HepG2 (cell line): ENCODE measurements around the gene TAF1D. TPM values are rescaled to one million over a fixed set of nuclear protein-coding genes. Genes with fewer than 3 reads are reported as not detected.

Experiments used
- AGO2 ChIP-seq: fragments of 200-400 bp; formaldehyde crosslinking; optimal IDR thresholded peaks from 2 replicates; pipeline ENCODE3; 2017; ENCODE audit warnings: mild to moderate bottlenecking, low read depth, low read length, moderate library complexity
- ARHGAP35 ChIP-seq: sonication (generic); formaldehyde crosslinking; IDR thresholded peaks from 2 replicates; pipeline ENCODE4 v1.9.0; 2022; ENCODE audit warnings: mild to moderate bottlenecking, inconsistent platforms, moderate library complexity, missing genetic modification reagents, borderline replicate concordance
- BRD4 ChIP-seq: sonication (generic); formaldehyde crosslinking; IDR thresholded peaks from 2 replicates; pipeline ENCODE4 v1.4.0; 2020; ENCODE audit warnings: missing genetic modification reagents
- HNF4A ChIP-seq: sonication (generic); formaldehyde crosslinking; IDR thresholded peaks from 2 replicates; pipeline ENCODE4 v1.4.0; 2020; ENCODE audit warnings: missing genetic modification reagents
- KLF11 ChIP-seq: IDR thresholded peaks from 2 replicates; pipeline ENCODE4 v1.6.1; 2016; ENCODE audit warnings: missing compliant biosample characterization
- MTF2 ChIP-seq: sonication (generic); formaldehyde crosslinking; IDR thresholded peaks from 2 replicates; pipeline ENCODE4 v1.5.0; 2020; ENCODE audit warnings: missing genetic modification reagents, borderline replicate concordance
- NFYC ChIP-seq: IDR thresholded peaks from 2 replicates; pipeline ENCODE4 v1.6.1; 2016; ENCODE audit warnings: missing genetic modification reagents, missing compliant biosample characterization
- RBFOX2 ChIP-seq: fragments of 200-400 bp; formaldehyde crosslinking; IDR thresholded peaks from 2 replicates; pipeline ENCODE4 v1.6.1; 2017; ENCODE audit warnings: low read depth, mild to moderate bottlenecking, low read length
- REXO4 ChIP-seq: sonication (generic); formaldehyde crosslinking; IDR thresholded peaks from 2 replicates; pipeline ENCODE4 v1.8.0; 2022; ENCODE audit warnings: missing genetic modification reagents, mild to moderate bottlenecking, borderline replicate concordance
- SRSF9 ChIP-seq: fragments of 200-400 bp; formaldehyde crosslinking; IDR thresholded peaks from 2 replicates; pipeline ENCODE4 v1.6.1; 2018; ENCODE audit warnings: borderline replicate concordance, mild to moderate bottlenecking, low read depth, low read length; ENCODE audit not compliant: insufficient read depth, poor library complexity, severe bottlenecking
- ZBTB7B ChIP-seq: sonication (generic); formaldehyde crosslinking; IDR thresholded peaks from 2 replicates; pipeline ENCODE4 v1.4.0; 2020; ENCODE audit warnings: missing genetic modification reagents
- ZFP90 ChIP-seq: sonication (generic); formaldehyde crosslinking; IDR thresholded peaks from 2 replicates; pipeline ENCODE4 v1.8.0; 2022; ENCODE audit warnings: missing genetic modification reagents, mild to moderate bottlenecking, inconsistent platforms, borderline replicate concordance
- ZIK1 ChIP-seq: sonication (generic); formaldehyde crosslinking; IDR thresholded peaks from 2 replicates; pipeline ENCODE4 v1.5.0; 2020; ENCODE audit warnings: mild to moderate bottlenecking, low read depth, missing genetic modification reagents, borderline replicate concordance
- ZNF260 ChIP-seq: sonication (generic); formaldehyde crosslinking; IDR thresholded peaks from 2 replicates; pipeline ENCODE4 v1.4.0; 2020; ENCODE audit warnings: missing genetic modification reagents, low read depth, mild to moderate bottlenecking, borderline replicate concordance
- ZNF292 ChIP-seq: sonication (generic); formaldehyde crosslinking; IDR thresholded peaks from 2 replicates; pipeline ENCODE4 v1.8.1; 2022; ENCODE audit warnings: mild to moderate bottlenecking, low read depth, missing genetic modification reagents, borderline replicate concordance
- ZNF33B ChIP-seq: sonication (generic); formaldehyde crosslinking; IDR thresholded peaks from 2 replicates; pipeline ENCODE4 v1.5.1; 2020; ENCODE audit warnings: mild to moderate bottlenecking, missing genetic modification reagents
- ZNF431 ChIP-seq: sonication (generic); formaldehyde crosslinking; IDR thresholded peaks from 2 replicates; pipeline ENCODE4 v1.9.0; 2022; ENCODE audit warnings: missing genetic modification reagents, low read depth, mild to moderate bottlenecking, borderline replicate concordance
- polyA plus RNA-seq, 8 experiments: library from polyadenylated mRNA; depleted of rRNA in 3 of 8; stranded (reverse) in 7 of 8; unstranded in 1 of 8; fragments of >200 nt; fragmentation: Illumina TruSeq in 4 of 8; extraction: Trizol in 4 of 8; gene quantifications; 2 replicates each; pipeline versions ENCODE4 v1.2.1 to v1.2.3, GENCODE V29; 2011 to 2016; ENCODE audit warnings: low read depth in 4 of 8, missing spikeins in 1 of 8, mixed read lengths in 1 of 8; ENCODE audit not compliant: insufficient read depth in 1 of 8
- total RNA-seq, 5 experiments: library from RNA; depleted of rRNA; stranded (reverse); fragments of >200 nt; fragmentation: Illumina TruSeq; extraction: Trizol; gene quantifications; 2 replicates each; pipeline ENCODE4 v1.2.3, GENCODE V29; 2016; ENCODE audit warnings: low read depth in 1 of 5
- TF ChIP-seq, protein P1 (sequence below): sonication (generic); formaldehyde crosslinking; IDR thresholded peaks from 2 replicates; pipeline ENCODE4 v1.8.0; 2022; ENCODE audit warnings: mild to moderate bottlenecking, missing genetic modification reagents; ENCODE audit not compliant: insufficient replicate concordance
- TF ChIP-seq, protein P2 (sequence below): sonication (generic); formaldehyde crosslinking; conservative IDR thresholded peaks from 2 replicates; pipeline ENCODE4 v1.4.0; 2020; ENCODE audit warnings: missing genetic modification reagents
- TF ChIP-seq, protein P3 (sequence below): sonication (generic); formaldehyde crosslinking; IDR thresholded peaks from 2 replicates; pipeline ENCODE4 v1.8.0; 2022; ENCODE audit warnings: missing genetic modification reagents, low read depth, mild to moderate bottlenecking, borderline replicate concordance
- TF ChIP-seq, protein P4 (sequence below): sonication (generic); formaldehyde crosslinking; conservative IDR thresholded peaks from 2 replicates; pipeline ENCODE4 v1.4.0; 2020; ENCODE audit warnings: mild to moderate bottlenecking, missing genetic modification reagents, moderate library complexity
- TF ChIP-seq, protein P5 (sequence below): sonication (generic); formaldehyde crosslinking; IDR thresholded peaks from 2 replicates; pipeline ENCODE4 v1.5.0; 2020; ENCODE audit warnings: missing genetic modification reagents

Gene TAF1D
- total and polyA plus RNA-seq, 2 of the 13 experiments (the other 11 are each of a cell fraction or from before 2014, with no cell fraction given), result 132 to 207 TPM

DNA sequence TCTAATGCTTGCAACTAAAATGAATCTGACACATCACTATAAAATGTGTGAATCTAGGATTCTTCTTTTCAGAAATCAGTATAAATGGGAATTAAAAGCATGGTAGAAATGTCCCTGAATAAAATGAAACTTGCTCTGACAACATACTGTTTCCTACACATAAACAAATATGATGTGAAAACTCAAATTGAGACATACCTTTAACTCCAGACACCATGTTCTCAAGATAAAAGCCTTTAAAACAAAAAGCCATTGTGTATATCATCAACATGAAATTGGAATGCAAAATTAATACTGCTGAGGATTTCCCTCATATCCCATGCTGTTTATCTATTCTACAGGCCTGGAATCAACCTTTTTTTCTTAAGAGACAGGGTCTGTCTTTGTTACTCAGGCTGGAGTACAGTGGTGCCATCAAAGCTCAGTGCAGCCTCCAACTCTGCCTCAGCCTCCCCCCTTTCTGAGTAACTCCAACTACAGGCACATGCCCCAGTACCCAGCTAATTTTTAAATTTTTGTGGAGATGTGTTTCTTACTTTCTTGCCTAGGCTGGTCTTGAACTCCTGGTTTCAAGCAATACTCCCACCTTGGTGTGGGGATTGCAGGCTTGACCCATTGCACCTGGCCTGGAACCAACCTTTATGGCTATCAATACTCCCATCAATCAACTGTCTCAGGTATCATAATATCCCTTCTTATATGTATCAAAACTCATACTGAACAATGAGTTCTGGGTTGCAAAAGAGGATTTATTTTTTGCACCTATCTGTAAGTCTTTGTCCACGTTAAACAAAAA, 6.7 kb downstream of the TAF1D start (continued):
- TF ChIP-seq, protein P1, sequence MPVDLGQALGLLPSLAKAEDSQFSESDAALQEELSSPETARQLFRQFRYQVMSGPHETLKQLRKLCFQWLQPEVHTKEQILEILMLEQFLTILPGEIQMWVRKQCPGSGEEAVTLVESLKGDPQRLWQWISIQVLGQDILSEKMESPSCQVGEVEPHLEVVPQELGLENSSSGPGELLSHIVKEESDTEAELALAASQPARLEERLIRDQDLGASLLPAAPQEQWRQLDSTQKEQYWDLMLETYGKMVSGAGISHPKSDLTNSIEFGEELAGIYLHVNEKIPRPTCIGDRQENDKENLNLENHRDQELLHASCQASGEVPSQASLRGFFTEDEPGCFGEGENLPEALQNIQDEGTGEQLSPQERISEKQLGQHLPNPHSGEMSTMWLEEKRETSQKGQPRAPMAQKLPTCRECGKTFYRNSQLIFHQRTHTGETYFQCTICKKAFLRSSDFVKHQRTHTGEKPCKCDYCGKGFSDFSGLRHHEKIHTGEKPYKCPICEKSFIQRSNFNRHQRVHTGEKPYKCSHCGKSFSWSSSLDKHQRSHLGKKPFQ, result no peak
- no peak for TF ChIP-seq REXO4 (CRISPR knock-in tag)
- TF ChIP-seq NFYC (CRISPR knock-in tag), result no peak
- no peak for TF ChIP-seq KLF11
- TF ChIP-seq ARHGAP35 (CRISPR knock-in tag), result no peak
- TF ChIP-seq ZNF292, result no peak
- TF ChIP-seq ZFP90 (CRISPR knock-in tag), result no peak
- no peak for TF ChIP-seq BRD4 (CRISPR knock-in tag)
- TF ChIP-seq, protein P2, sequence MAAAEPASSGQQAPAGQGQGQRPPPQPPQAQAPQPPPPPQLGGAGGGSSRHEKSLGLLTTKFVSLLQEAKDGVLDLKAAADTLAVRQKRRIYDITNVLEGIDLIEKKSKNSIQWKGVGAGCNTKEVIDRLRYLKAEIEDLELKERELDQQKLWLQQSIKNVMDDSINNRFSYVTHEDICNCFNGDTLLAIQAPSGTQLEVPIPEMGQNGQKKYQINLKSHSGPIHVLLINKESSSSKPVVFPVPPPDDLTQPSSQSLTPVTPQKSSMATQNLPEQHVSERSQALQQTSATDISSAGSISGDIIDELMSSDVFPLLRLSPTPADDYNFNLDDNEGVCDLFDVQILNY (CRISPR knock-in tag), result no peak
- TF ChIP-seq ZNF33B, result no peak
- TF ChIP-seq, protein P3, sequence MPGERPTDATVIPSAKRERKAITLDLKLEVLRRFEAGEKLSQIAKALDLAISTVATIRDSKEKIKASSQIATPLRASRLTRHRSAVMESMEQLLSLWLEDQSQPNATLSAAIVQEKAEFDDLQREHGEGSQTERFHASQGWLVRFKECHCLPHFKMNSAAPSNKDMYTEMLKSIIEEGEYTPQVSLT (CRISPR knock-in tag), result no peak
- no peak for TF ChIP-seq ZIK1
- no peak for TF ChIP-seq ZBTB7B (CRISPR knock-in tag)
- no peak for TF ChIP-seq MTF2 (CRISPR knock-in tag)
- no peak for TF ChIP-seq ZNF431 (CRISPR knock-in tag)
- TF ChIP-seq, protein P4, sequence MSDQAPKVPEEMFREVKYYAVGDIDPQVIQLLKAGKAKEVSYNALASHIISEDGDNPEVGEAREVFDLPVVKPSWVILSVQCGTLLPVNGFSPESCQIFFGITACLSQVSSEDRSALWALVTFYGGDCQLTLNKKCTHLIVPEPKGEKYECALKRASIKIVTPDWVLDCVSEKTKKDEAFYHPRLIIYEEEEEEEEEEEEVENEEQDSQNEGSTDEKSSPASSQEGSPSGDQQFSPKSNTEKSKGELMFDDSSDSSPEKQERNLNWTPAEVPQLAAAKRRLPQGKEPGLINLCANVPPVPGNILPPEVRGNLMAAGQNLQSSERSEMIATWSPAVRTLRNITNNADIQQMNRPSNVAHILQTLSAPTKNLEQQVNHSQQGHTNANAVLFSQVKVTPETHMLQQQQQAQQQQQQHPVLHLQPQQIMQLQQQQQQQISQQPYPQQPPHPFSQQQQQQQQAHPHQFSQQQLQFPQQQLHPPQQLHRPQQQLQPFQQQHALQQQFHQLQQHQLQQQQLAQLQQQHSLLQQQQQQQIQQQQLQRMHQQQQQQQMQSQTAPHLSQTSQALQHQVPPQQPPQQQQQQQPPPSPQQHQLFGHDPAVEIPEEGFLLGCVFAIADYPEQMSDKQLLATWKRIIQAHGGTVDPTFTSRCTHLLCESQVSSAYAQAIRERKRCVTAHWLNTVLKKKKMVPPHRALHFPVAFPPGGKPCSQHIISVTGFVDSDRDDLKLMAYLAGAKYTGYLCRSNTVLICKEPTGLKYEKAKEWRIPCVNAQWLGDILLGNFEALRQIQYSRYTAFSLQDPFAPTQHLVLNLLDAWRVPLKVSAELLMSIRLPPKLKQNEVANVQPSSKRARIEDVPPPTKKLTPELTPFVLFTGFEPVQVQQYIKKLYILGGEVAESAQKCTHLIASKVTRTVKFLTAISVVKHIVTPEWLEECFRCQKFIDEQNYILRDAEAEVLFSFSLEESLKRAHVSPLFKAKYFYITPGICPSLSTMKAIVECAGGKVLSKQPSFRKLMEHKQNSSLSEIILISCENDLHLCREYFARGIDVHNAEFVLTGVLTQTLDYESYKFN (CRISPR knock-in tag), result no peak
- peak; percentile 72 for TF ChIP-seq RBFOX2
- TF ChIP-seq, protein P5, sequence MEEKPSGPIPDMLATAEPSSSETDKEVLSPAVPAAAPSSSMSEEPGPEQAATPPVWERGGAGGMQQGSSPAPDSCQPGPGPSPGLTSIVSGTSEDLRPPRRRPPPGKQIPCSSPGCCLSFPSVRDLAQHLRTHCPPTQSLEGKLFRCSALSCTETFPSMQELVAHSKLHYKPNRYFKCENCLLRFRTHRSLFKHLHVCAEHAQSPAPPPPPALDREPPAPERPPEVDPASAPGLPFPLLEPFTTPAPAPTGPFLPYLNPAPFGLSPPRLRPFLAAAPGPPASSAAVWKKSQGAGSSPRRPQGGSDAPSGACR (CRISPR knock-in tag), result no peak
- TF ChIP-seq ZNF260 (CRISPR knock-in tag), result no peak
- TF ChIP-seq HNF4A (CRISPR knock-in tag), result no peak
- no peak for TF ChIP-seq SRSF9
- peak; percentile 55 for TF ChIP-seq AGO2
